Endothelial cell of umbilical vein (primary cell): ENCODE measurements around the gene IGSF1. TPM values are rescaled to one million over a fixed set of nuclear protein-coding genes. Genes with fewer than 3 reads are reported as not detected.

Experiments
- BruUV-seq: library from RNA; stranded (reverse); fragments of 400-500 nt; replicated peaks from 2 replicates; lab custom pipeline; 2021; lab: Mats Ljungman, UMichigan
- CTCF ChIA-PET: fragments of 300-600, 350-600 bp; sonication (Branson Sonifier 250); formaldehyde crosslinking; loops from one replicate; lab custom pipeline; 2021; ENCODE audit warnings: antibody characterized with exemption, inconsistent platforms; lab: Charles Lee
- POLR2A ChIA-PET: fragments of 300-600, 350-600 bp; sonication (Branson Sonifier 250); formaldehyde crosslinking; loops from one replicate; lab custom pipeline; 2021; ENCODE audit warnings: antibody characterized with exemption, inconsistent platforms; lab: Charles Lee
- DNase-seq: peaks from one replicate; pipeline ENCODE4 v3.0.0-alpha.2; 2011; ENCODE audit warnings: low read depth, low spot score
- FAIRE-seq: peaks from 2 replicates; lab custom pipeline; 2011; peaks lifted over from hg19 to GRCh38; lab: Jason Lieb, UNC
- H2AFZ ChIP-seq: 2 replicates; pipeline ENCODE4 v1.6.0; 2012; ENCODE audit warnings: low read depth, low read length, control low read depth, inconsistent platforms
- H3K27ac ChIP-seq: 2 replicates; pipeline ENCODE4 v1.5.1; 2011; ENCODE audit warnings: low read depth, mild to moderate bottlenecking, control low read depth, low read length, moderate library complexity; ENCODE audit not compliant: insufficient read depth
- H3K27me3 ChIP-seq, 2 experiments: 2 replicates each; pipeline versions ENCODE4 v1.6.0 to v1.6.1; 2011; ENCODE audit warnings: low read length in 2 of 2, mixed read lengths in 1 of 2; ENCODE audit not compliant: control insufficient read depth in 2 of 2, insufficient read depth in 2 of 2
- H3K36me3 ChIP-seq, 2 experiments: 2 replicates in 1 of 2; 3 replicates in 1 of 2; pipeline ENCODE4 v1.5.1; 2011; ENCODE audit warnings: low read length in 2 of 2, mild to moderate bottlenecking in 1 of 2, moderate library complexity in 1 of 2; ENCODE audit not compliant: control insufficient read depth in 2 of 2, insufficient read depth in 2 of 2; ENCODE audit errors: extremely low read depth in 1 of 2
- H3K4me1 ChIP-seq: 3 replicates; pipeline ENCODE4 v1.5.1; 2011; ENCODE audit warnings: mild to moderate bottlenecking, low read length; ENCODE audit not compliant: control insufficient read depth, insufficient read depth; ENCODE audit errors: extremely low read depth
- H3K4me2 ChIP-seq: 2 replicates; pipeline ENCODE4 v1.6.1; 2011; ENCODE audit warnings: low read length, control low read depth, mixed read lengths; ENCODE audit not compliant: insufficient read depth
- H3K4me3 ChIP-seq, 3 experiments: fragments of 200-600 bp in 1 of 3; sonication (generic), shearing (Covaris generic) in 1 of 3; replicated peaks in 1 of 3; 2 replicates each; pipeline ENCODE4 v1.5.1; 2011 to 2016; ENCODE audit warnings: control low read depth in 3 of 3, low read length in 3 of 3, mild to moderate bottlenecking in 2 of 3, inconsistent platforms in 1 of 3, low read depth in 1 of 3, moderate library complexity in 1 of 3; ENCODE audit not compliant: insufficient read depth in 1 of 3
- H3K79me2 ChIP-seq: 2 replicates; pipeline ENCODE4 v1.6.0; 2012; ENCODE audit warnings: low read length, inconsistent platforms; ENCODE audit not compliant: control insufficient read depth, insufficient read depth
- H3K9ac ChIP-seq: replicated peaks from 2 replicates; pipeline ENCODE3; 2011; ENCODE audit warnings: low read length, control low read depth; ENCODE audit not compliant: insufficient read depth; ENCODE audit errors: extremely low read depth
- H3K9me1 ChIP-seq: replicated peaks from 3 replicates; pipeline ENCODE4 v1.6.0; 2011; ENCODE audit warnings: mild to moderate bottlenecking, low read length; ENCODE audit not compliant: control insufficient read depth, insufficient read depth; ENCODE audit errors: extremely low read depth
- H3K9me3 ChIP-seq: replicated peaks from 2 replicates; pipeline ENCODE4 v1.5.1; 2012; ENCODE audit warnings: low read length, inconsistent platforms; ENCODE audit not compliant: control insufficient read depth, insufficient read depth
- H4K20me1 ChIP-seq: replicated peaks from 2 replicates; pipeline ENCODE3; 2011; ENCODE audit warnings: mild to moderate bottlenecking, low read length; ENCODE audit not compliant: control insufficient read depth, insufficient read depth; ENCODE audit errors: extremely low read depth
- CTCF ChIP-seq, 2 donors: IDR thresholded peaks; 1 replicate in 1 of 2; 2 replicates in 1 of 2; pipeline ENCODE4 v1.5.1; 2011; ENCODE audit warnings: low read length in 2 of 2, mild to moderate bottlenecking in 2 of 2, moderate library complexity in 2 of 2, control low read depth in 1 of 2, inconsistent platforms in 1 of 2, low read depth in 1 of 2; ENCODE audit not compliant: insufficient read depth in 1 of 2; ENCODE audit errors: extremely low read depth in 1 of 2
- EZH2 ChIP-seq: IDR thresholded peaks from 2 replicates; pipeline ENCODE4 v1.6.1; 2012; ENCODE audit warnings: borderline replicate concordance, low read depth, mild to moderate bottlenecking, moderate library complexity, low read length, inconsistent platforms; ENCODE audit not compliant: severe bottlenecking
- FOS ChIP-seq: IDR thresholded peaks from 2 replicates; pipeline ENCODE4 v1.6.1; 2011; ENCODE audit warnings: mild to moderate bottlenecking, low read length, moderate library complexity, borderline replicate concordance; ENCODE audit not compliant: insufficient read depth
- GATA2 ChIP-seq: IDR thresholded peaks from 2 replicates; pipeline ENCODE4 v1.7.0; 2011; ENCODE audit warnings: low read depth, mild to moderate bottlenecking, moderate library complexity, mixed read lengths, low read length; ENCODE audit not compliant: insufficient read length, insufficient read depth
- JUN ChIP-seq: IDR thresholded peaks from 2 replicates; pipeline ENCODE4 v1.6.1; 2011; ENCODE audit warnings: borderline replicate concordance, low read depth; ENCODE audit not compliant: insufficient read length, insufficient read depth
- MAX ChIP-seq: IDR thresholded peaks from 2 replicates; pipeline ENCODE4 v1.6.1; 2011; ENCODE audit not compliant: insufficient read depth, insufficient read length
- MYC ChIP-seq: IDR thresholded peaks from one replicate; pipeline ENCODE4 v1.6.1; 2011; ENCODE audit warnings: mild to moderate bottlenecking, low read depth, low read length
- POLR2A ChIP-seq: IDR thresholded peaks from 2 replicates; pipeline ENCODE4 v1.6.1; 2012; ENCODE audit warnings: low read depth, mild to moderate bottlenecking, control low read depth, low read length
- POLR2AphosphoS5 ChIP-seq: IDR thresholded peaks from 2 replicates; pipeline ENCODE4 v1.6.1; 2012; ENCODE audit warnings: low read depth, mild to moderate bottlenecking, control low read depth, low read length, moderate library complexity; ENCODE audit not compliant: insufficient read depth
- dilution Hi-C: fragments of 300-500 bp; cut with MboI; formaldehyde crosslinking; loops from one replicate; pipeline ENCODE4 v1.15.0; 2019; ENCODE audit warnings: low sequenced_read_pairs; ENCODE audit not compliant: extremely low pct_ligation_motif_present
- intact Hi-C: fragments of 100-400 bp; cut with micrococcal nuclease; formaldehyde crosslinking; loops from one replicate; pipeline ENCODE4 v1.10.0; 2022
- polyA plus RNA-seq, 4 experiments: library from polyadenylated mRNA; depleted of rRNA in 3 of 4; stranded (reverse) in 3 of 4; unstranded in 1 of 4; fragments of >200 nt; gene quantifications; 2 replicates each; pipeline versions ENCODE4 v1.2.1 to v1.2.3, GENCODE V29; 2011 to 2012; ENCODE audit warnings: missing spikeins in 1 of 4
- total RNA-seq: library from RNA; stranded (reverse); gene quantifications from 2 replicates; pipeline ENCODE4 v1.2.3, GENCODE V29; 2021

Gene IGSF1
- total and polyA plus RNA-seq, 2 donors (not counting 3 experiments of a cell fraction or from before 2014, with no cell fraction given) = not detected

GRCh38 chrX:131308980-131309379, 19.9 kb upstream of the IGSF1 start:
- POLR2A ChIA-PET = no interaction called here
- intact Hi-C loops = no loop called here
- Histone ChIP-seq H3K9ac (no peak overlapping the region), H2AFZ (no peak overlapping the region), H3K4me3 (no peak overlapping the region), H3K27me3 (no peaks in the 10 kb centered on the region), H4K20me1 (no peaks in the 10 kb centered on the region), H3K36me3 (no peaks in the 10 kb centered on the region), H3K9me3 (no peaks in the 10 kb centered on the region), H3K79me2 (no peaks in the 10 kb centered on the region), H3K27ac (no peak overlapping the region), H3K4me1 (no peaks in the 10 kb centered on the region), H3K9me1 (no peaks in the 10 kb centered on the region), H3K4me2 (no peak overlapping the region)
- no peak for FAIRE-seq
- CTCF ChIA-PET = no interaction called here
- TF ChIP-seq JUN (no peak), POLR2A (no peak), GATA2 (no peak), MYC (no peak), FOS (no peak), EZH2 (no peak), POLR2AphosphoS5 (no peak), CTCF (IDR thresholded peaks at IDR 0.05; ENCODE audit: extremely low read depth in 1 of 2, insufficient read depth in 1 of 2, low read depth in 1 of 2, low read length in 2 of 2) (no peak), MAX (no peak)
- dilution Hi-C loops = no loop called here
- BruUV-seq = no TSS peak
- no peak for DNase-seq
